ENCODE measurements around the gene ADCY4. TPM values are rescaled to one million over a fixed set of nuclear protein-coding genes. Genes with fewer than 3 reads are reported as not detected.

Gene ADCY4
- total RNA-seq, 1 donor from 2014 or later: 3.3 TPM

DNA sequence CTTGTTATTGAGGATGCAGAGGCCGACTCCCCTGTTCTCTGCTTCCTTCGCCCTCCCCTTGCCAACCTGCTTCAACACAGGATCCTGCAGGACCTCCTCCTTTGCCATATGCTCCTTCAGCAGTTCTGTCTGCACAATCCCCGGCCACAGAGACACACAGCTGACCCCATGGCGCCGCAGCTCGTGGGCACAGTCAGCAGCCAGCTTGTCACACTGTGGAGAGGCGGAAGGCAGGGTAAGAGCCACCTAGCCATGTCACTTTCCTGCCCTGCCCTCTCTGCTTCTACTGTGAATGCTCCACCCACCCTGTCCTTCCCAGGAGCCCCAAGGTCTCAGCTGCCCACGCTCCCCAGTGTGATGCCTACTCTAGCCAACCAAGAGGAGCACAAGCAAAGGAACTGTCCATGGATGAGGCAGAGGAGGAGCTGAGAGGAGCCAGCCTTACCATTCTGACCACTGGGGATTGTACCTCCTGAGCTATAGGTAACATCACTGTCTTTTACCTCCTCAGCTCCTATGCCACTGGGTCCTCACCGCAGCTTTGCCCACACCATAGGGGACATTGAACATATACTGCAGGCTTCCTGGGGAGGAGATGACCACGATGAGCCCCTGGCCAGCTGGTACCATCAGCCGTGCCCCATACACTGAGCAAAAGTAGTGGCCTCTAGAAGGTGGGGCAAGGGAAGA is 42.6 kb downstream of the ADCY4 start:
- peaks cover 19% of the 10 kb centered on the region for H3K36me3 Mint-ChIP-seq (ENCODE audit: low read depth)
- no peak for DNase-seq (ENCODE audit: low spot score)
- H3K4me1 Mint-ChIP-seq (ENCODE audit: low read depth): peaks cover 13% of the 10 kb centered on the region
- no peak overlapping the region for H3K27ac Mint-ChIP-seq (ENCODE audit: unreplicated experiment)
- TF ChIP-seq, protein P1, sequence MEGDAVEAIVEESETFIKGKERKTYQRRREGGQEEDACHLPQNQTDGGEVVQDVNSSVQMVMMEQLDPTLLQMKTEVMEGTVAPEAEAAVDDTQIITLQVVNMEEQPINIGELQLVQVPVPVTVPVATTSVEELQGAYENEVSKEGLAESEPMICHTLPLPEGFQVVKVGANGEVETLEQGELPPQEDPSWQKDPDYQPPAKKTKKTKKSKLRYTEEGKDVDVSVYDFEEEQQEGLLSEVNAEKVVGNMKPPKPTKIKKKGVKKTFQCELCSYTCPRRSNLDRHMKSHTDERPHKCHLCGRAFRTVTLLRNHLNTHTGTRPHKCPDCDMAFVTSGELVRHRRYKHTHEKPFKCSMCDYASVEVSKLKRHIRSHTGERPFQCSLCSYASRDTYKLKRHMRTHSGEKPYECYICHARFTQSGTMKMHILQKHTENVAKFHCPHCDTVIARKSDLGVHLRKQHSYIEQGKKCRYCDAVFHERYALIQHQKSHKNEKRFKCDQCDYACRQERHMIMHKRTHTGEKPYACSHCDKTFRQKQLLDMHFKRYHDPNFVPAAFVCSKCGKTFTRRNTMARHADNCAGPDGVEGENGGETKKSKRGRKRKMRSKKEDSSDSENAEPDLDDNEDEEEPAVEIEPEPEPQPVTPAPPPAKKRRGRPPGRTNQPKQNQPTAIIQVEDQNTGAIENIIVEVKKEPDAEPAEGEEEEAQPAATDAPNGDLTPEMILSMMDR (IDR thresholded peaks at IDR 0.05): no peak
- no peaks in the 10 kb centered on the region for H3K9me3 Mint-ChIP-seq (ENCODE audit: low read depth)
- H3K4me3 Mint-ChIP-seq (ENCODE audit: unreplicated experiment): no peak overlapping the region
- no peaks in the 10 kb centered on the region for H3K27me3 Mint-ChIP-seq (ENCODE audit: low read depth)

DNA sequence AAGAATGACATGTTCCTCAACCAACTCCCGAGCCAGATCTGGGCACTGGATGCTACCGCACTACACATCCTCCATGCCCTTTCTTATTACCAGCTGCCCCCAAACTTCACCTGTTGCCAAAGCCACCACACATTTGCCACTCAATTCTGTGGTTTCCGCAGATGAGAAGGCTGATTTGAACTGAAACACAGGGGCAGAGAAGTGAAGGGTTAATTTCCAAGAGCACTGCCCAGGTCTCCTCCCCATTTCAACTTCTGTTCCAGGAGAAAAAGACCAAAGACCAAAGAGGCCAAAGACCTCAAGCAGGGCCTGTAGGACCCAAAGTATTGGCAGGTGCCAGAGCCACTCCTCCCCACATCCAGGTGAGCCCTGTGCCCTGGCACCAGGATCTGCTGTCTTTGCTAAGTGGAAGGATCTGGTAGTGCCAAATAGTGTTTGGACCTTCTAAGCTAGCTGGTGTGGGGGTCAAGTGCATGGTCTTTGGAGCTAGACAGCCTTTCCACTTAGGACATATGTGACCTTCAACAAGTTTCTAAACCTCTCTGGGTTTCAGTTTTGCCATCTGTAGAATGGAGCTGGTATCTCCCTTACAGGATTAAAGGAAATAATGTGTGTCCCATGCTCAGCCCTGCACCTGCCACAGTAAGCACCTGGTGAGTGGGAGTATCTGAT is 43.3 kb downstream of the ADCY4 start:
- DNase-seq (ENCODE audit: low spot score): no peak
- peaks cover 17% of the 10 kb centered on the region for H3K36me3 Mint-ChIP-seq (ENCODE audit: low read depth)
- H3K4me1 Mint-ChIP-seq (ENCODE audit: low read depth): peaks cover 6% of the 10 kb centered on the region
- no peak overlapping the region for H3K27ac Mint-ChIP-seq (ENCODE audit: unreplicated experiment)
- TF ChIP-seq, protein P1 (IDR thresholded peaks at IDR 0.05): no peak
- H3K9me3 Mint-ChIP-seq (ENCODE audit: low read depth): no peaks in the 10 kb centered on the region
- H3K4me3 Mint-ChIP-seq (ENCODE audit: unreplicated experiment): no peak overlapping the region
- no peaks in the 10 kb centered on the region for H3K27me3 Mint-ChIP-seq (ENCODE audit: low read depth)

- H3K36me3 Mint-ChIP-seq (ENCODE audit: low read depth): peaks cover 11% of the 10 kb centered on the region
Measured at GRCh38 chr14:24290746-24291145, 44.1 kb downstream of the ADCY4 start.

GRCh38 chr14:24289649-24290280 is 45.1 kb downstream of the ADCY4 start:
- Mint-ChIP-seq H3K27ac (ENCODE audit: unreplicated experiment) (no peak overlapping the region), H3K4me1 (ENCODE audit: low read depth) (peaks cover 3% of the 10 kb centered on the region), H3K9me3 (ENCODE audit: low read depth) (no peaks in the 10 kb centered on the region), H3K27me3 (ENCODE audit: low read depth) (no peaks in the 10 kb centered on the region), H3K4me3 (ENCODE audit: unreplicated experiment) (no peak overlapping the region), H3K36me3 (ENCODE audit: low read depth) (peaks cover 11% of the 10 kb centered on the region)
- TF ChIP-seq, protein P1 (IDR thresholded peaks at IDR 0.05): no peak
- DNase-seq (ENCODE audit: low spot score): no peak

More at GRCh38 chr14:24290746-24291145, 44.1 kb downstream of the ADCY4 start:
- Mint-ChIP-seq H3K27me3 (ENCODE audit: low read depth) (no peaks in the 10 kb centered on the region), H3K27ac (ENCODE audit: unreplicated experiment) (no peak overlapping the region), H3K4me3 (ENCODE audit: unreplicated experiment) (no peak overlapping the region), H3K9me3 (ENCODE audit: low read depth) (no peaks in the 10 kb centered on the region), H3K4me1 (ENCODE audit: low read depth) (no peaks in the 10 kb centered on the region)
- TF ChIP-seq, protein P1 (IDR thresholded peaks at IDR 0.05): no peak
- no peak for DNase-seq (ENCODE audit: low spot score)

- TF ChIP-seq, protein P1 (IDR thresholded peaks at IDR 0.05): no peak
- Mint-ChIP-seq H3K27me3 (ENCODE audit: low read depth) (no peaks in the 10 kb centered on the region), H3K4me3 (ENCODE audit: unreplicated experiment) (no peak overlapping the region), H3K27ac (ENCODE audit: unreplicated experiment) (no peak overlapping the region), H3K9me3 (ENCODE audit: low read depth) (no peaks in the 10 kb centered on the region), H3K36me3 (ENCODE audit: low read depth) (peaks cover 10% of the 10 kb centered on the region), H3K4me1 (ENCODE audit: low read depth) (peaks cover 8% of the 10 kb centered on the region)
- DNase-seq (ENCODE audit: low spot score): peak; percentile 50
Measured at GRCh38 chr14:24286996-24287395, 47.9 kb downstream of the ADCY4 start.

All from chondrocyte (in vitro differentiated cells).